ENCODE measurements around the gene OR51B4. TPM values are rescaled to one million over a fixed set of nuclear protein-coding genes. Genes with fewer than 3 reads are reported as not detected.

Gene OR51B4
- polyA plus RNA-seq, 1 of the 3 experiments (the other 2 are of a cell fraction), result 0.07 TPM

- H3K4me2 ChIP-seq, result peak overlapping the region; percentile 38; the same call in 1 of the 2 replicates
- H4K20me1 ChIP-seq (ENCODE audit: insufficient read depth), result no peaks in the 10 kb centered on the region
- TF ChIP-seq ELF1 (IDR thresholded peaks at IDR 0.05) (no peak), IRF3 (IDR thresholded peaks at IDR 0.05; ENCODE audit: low read depth, low read length) (no peak), CTCF (IDR thresholded peaks at IDR 0.05) (no peak), RCOR1 (IDR thresholded peaks at IDR 0.05; ENCODE audit: low read length) (no peak), USF2 (IDR thresholded peaks at IDR 0.05; ENCODE audit: borderline replicate concordance, low read depth, low read length) (no peak), MAX (IDR thresholded peaks at IDR 0.05; ENCODE audit: low read depth) (no peak), TEAD4 (IDR thresholded peaks at IDR 0.05; ENCODE audit: borderline replicate concordance, insufficient read depth) (no peak), JUND (IDR thresholded peaks at IDR 0.05) (no peak), CHD2 (IDR thresholded peaks at IDR 0.05; ENCODE audit: low read length, partially characterized antibody) (no peak), FOSL2 (IDR thresholded peaks at IDR 0.05; ENCODE audit: borderline replicate concordance, low read depth) (no peak)
- CTCF ChIA-PET, result no interaction called here
- no peak overlapping the region for H3K27ac ChIP-seq (ENCODE audit: low read depth in 2 of 2, low read length in 1 of 2)
- H3F3A ChIP-seq (replicated peaks; ENCODE audit: insufficient read depth), result no peaks in the 10 kb centered on the region
- H3K4me1 ChIP-seq (ENCODE audit: control insufficient read depth in 1 of 2, insufficient read depth in 2 of 2, low read depth in 1 of 2, low read length in 1 of 2), result no peaks in the 10 kb centered on the region
- DNase-seq, result no peak
- 10% methylated on average over 8 of the region's 8 CpGs for WGBS (ENCODE audit: low lambda C conversion rate)
- no peak overlapping the region for H3K9ac ChIP-seq
- POLR2A ChIA-PET, result no interaction called here
- no peaks in the 10 kb centered on the region for H3K79me2 ChIP-seq (ENCODE audit: insufficient read depth)
- peak overlapping the region; percentile 67; the same call in 1 of the 2 replicates for H2AFZ ChIP-seq (ENCODE audit: low read depth)
- no peaks in the 10 kb centered on the region for H3K9me2 ChIP-seq
- H3K9me3 ChIP-seq, result no peaks in the 10 kb centered on the region
- peaks cover 4% of the 10 kb centered on the region; the same call in 1 of the 2 replicates for H3K27me3 ChIP-seq (ENCODE audit: insufficient read depth)
- H3K36me3 ChIP-seq (replicated peaks in 1 of 2; ENCODE audit: control insufficient read depth in 1 of 2, insufficient read depth in 2 of 2, low read length in 1 of 2), result no peaks in the 10 kb centered on the region
- H3K4me3 ChIP-seq (ENCODE audit: low read depth in 2 of 2, low read length in 1 of 2), result no peak overlapping the region; a peak in 1 of 4 replicates
Measured at GRCh38 chr11:5293028-5293427, 8.7 kb downstream of the OR51B4 start.

GRCh38 chr11:5291207-5291838, 10.4 kb downstream of the OR51B4 start:
- no peaks in the 10 kb centered on the region for H3F3A ChIP-seq (replicated peaks; ENCODE audit: insufficient read depth)
- no peaks in the 10 kb centered on the region for H4K20me1 ChIP-seq (ENCODE audit: insufficient read depth)
- WGBS (ENCODE audit: low lambda C conversion rate), result 0% methylated on average over 1 of the region's 1 CpG
- no peak overlapping the region for H3K27ac ChIP-seq (ENCODE audit: low read depth in 2 of 2, low read length in 1 of 2)
- H2AFZ ChIP-seq (ENCODE audit: low read depth), result no peak overlapping the region
- no peak overlapping the region for H3K4me2 ChIP-seq
- no peaks in the 10 kb centered on the region for H3K36me3 ChIP-seq (replicated peaks in 1 of 2; ENCODE audit: control insufficient read depth in 1 of 2, insufficient read depth in 2 of 2, low read length in 1 of 2)
- H3K27me3 ChIP-seq (ENCODE audit: insufficient read depth), result no peaks in the 10 kb centered on the region
- no peaks in the 10 kb centered on the region for H3K9me3 ChIP-seq
- H3K9ac ChIP-seq, result no peak overlapping the region
- no peaks in the 10 kb centered on the region for H3K4me1 ChIP-seq (ENCODE audit: control insufficient read depth in 1 of 2, insufficient read depth in 2 of 2, low read depth in 1 of 2, low read length in 1 of 2)
- CTCF ChIA-PET, result no interaction called here
- no peaks in the 10 kb centered on the region for H3K9me2 ChIP-seq
- H3K4me3 ChIP-seq (ENCODE audit: low read depth in 2 of 2, low read length in 1 of 2), result no peak overlapping the region
- DNase-seq, result peak; percentile 9
- H3K79me2 ChIP-seq (ENCODE audit: insufficient read depth), result no peaks in the 10 kb centered on the region
- POLR2A ChIA-PET, result no interaction called here
- TF ChIP-seq YY1 (IDR thresholded peaks at IDR 0.05; ENCODE audit: low read depth) (peak; percentile 34; the same call in 1 of the 2 replicates), MXI1 (IDR thresholded peaks at IDR 0.05; ENCODE audit: low read depth, low read length) (no peak), POLR2AphosphoS5 (IDR thresholded peaks at IDR 0.05; ENCODE audit: low read depth, low read length) (no peak), CTCF (IDR thresholded peaks at IDR 0.05) (peak; percentile 53), ZBTB33 (IDR thresholded peaks at IDR 0.05; ENCODE audit: borderline replicate concordance, low read depth) (no peak), NRF1 (IDR thresholded peaks at IDR 0.05; ENCODE audit: low read depth, low read length) (no peak), MEF2A (IDR thresholded peaks at IDR 0.05; ENCODE audit: borderline replicate concordance, low read depth) (no peak), GABPA (IDR thresholded peaks at IDR 0.05; ENCODE audit: low read depth) (no peak), TEAD4 (IDR thresholded peaks at IDR 0.05; ENCODE audit: borderline replicate concordance, insufficient read depth) (no peak), ELF1 (IDR thresholded peaks at IDR 0.05) (no peak), RFX5 (IDR thresholded peaks at IDR 0.05; ENCODE audit: low read length) (no peak), RAD21 (IDR thresholded peaks at IDR 0.05; ENCODE audit: low read length) (peak; percentile 39), SMC3 (IDR thresholded peaks at IDR 0.05; ENCODE audit: low read depth, low read length) (no peak)
